ENCODE measurements around the gene THSD7B.

Gene THSD7B

GRCh38 chr2:136823291-136823690 lies 57.9 kb downstream of the THSD7B start:
- H3K4me1 ChIP-seq (ENCODE audit: insufficient read depth, low read length): peaks cover 14% of the 10 kb centered on the region; the same call in 1 of the 2 replicates
- H3K27ac ChIP-seq (ENCODE audit: low read depth, low read length): no peak overlapping the region
- no peak overlapping the region for H3K4me3 ChIP-seq (ENCODE audit: low read length)
- no peak overlapping the region for H3K9ac ChIP-seq (ENCODE audit: low read depth, low read length)
- no peaks in the 10 kb centered on the region for H3K36me3 ChIP-seq (ENCODE audit: insufficient read depth, low read length)
- 96% methylated on average over 7 of the region's 7 CpGs for WGBS
- no peaks in the 10 kb centered on the region for H3K27me3 ChIP-seq (ENCODE audit: insufficient read depth, low read length)
- no peaks in the 10 kb centered on the region for H3K9me3 ChIP-seq (ENCODE audit: insufficient read depth, low read depth, low read length)

DNA sequence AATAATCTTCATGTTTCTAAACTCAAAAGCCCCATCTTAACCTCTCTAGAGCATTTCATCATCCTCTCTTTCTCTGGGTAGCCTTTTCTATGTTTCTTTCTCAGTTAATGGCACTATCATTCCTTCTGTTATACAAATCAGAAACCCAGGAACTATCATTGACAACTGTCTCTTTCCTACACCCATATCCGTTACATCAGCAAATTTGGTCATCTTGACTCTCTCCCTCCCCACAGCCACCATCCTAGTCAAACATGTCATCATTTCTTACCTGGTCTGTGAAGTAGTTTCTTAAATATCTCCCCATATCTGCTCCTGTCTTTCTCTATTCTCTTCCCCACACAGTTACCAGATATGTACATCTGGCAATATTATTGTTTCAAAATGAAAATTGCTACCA lies 62.8 kb downstream of the THSD7B start:
- no peak overlapping the region for H3K9ac ChIP-seq (ENCODE audit: low read depth, low read length)
- WGBS: 89% methylated on average over 1 of the region's 1 CpG
- no peaks in the 10 kb centered on the region for H3K9me3 ChIP-seq (ENCODE audit: insufficient read depth, low read depth, low read length)
- H3K27ac ChIP-seq (ENCODE audit: low read depth, low read length): no peak overlapping the region
- H3K4me1 ChIP-seq (ENCODE audit: insufficient read depth, low read length): no peaks in the 10 kb centered on the region
- no peak overlapping the region for H3K4me3 ChIP-seq (ENCODE audit: low read length)
- no peaks in the 10 kb centered on the region for H3K27me3 ChIP-seq (ENCODE audit: insufficient read depth, low read length)
- H3K36me3 ChIP-seq (ENCODE audit: insufficient read depth, low read length): no peaks in the 10 kb centered on the region

- Histone ChIP-seq H3K4me1 (ENCODE audit: insufficient read depth, low read length) (no peaks in the 10 kb centered on the region), H3K27me3 (ENCODE audit: insufficient read depth, low read length) (no peaks in the 10 kb centered on the region), H3K9me3 (ENCODE audit: insufficient read depth, low read depth, low read length) (no peaks in the 10 kb centered on the region), H3K9ac (ENCODE audit: low read depth, low read length) (no peak overlapping the region), H3K27ac (ENCODE audit: low read depth, low read length) (no peak overlapping the region), H3K36me3 (ENCODE audit: insufficient read depth, low read length) (no peaks in the 10 kb centered on the region), H3K4me3 (ENCODE audit: low read length) (no peak overlapping the region)
- WGBS: no CpG with 5 or more reads among the region's 1 CpG
These were observed 63.4 kb downstream of the THSD7B start for GRCh38 chr2:136828774-136829173.

DNA sequence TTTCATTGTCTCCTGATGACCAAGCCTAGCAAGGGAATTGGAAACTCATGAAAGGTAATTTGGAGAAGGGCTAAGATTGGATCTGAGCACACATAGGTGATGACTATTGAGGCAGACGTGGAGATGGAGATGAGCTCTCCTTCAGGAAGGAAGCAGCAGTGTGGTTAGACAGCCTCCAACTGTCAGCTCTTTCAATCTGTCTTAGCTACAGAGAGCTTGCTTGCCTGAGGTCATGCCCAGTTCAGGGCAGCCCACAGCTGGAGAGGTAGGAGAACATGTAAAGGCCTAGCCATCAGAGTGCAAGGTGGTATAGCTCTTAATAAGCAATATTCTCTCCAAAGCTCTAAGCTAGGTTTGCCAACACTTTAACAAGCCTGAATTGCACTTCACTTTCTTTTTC lies 79.2 kb downstream of the THSD7B start:
- Histone ChIP-seq H3K27me3 (ENCODE audit: insufficient read depth, low read length) (no peaks in the 10 kb centered on the region), H3K27ac (ENCODE audit: low read depth, low read length) (no peak overlapping the region), H3K4me1 (ENCODE audit: insufficient read depth, low read length) (no peaks in the 10 kb centered on the region), H3K9ac (ENCODE audit: low read depth, low read length) (no peak overlapping the region), H3K9me3 (ENCODE audit: insufficient read depth, low read depth, low read length) (no peaks in the 10 kb centered on the region), H3K36me3 (ENCODE audit: insufficient read depth, low read length) (no peaks in the 10 kb centered on the region), H3K4me3 (ENCODE audit: low read length) (no peak overlapping the region)
- 83% methylated on average over 1 of the region's 1 CpG for WGBS

GRCh38 chr2:136858656-136859055 lies 93.3 kb downstream of the THSD7B start:
- H3K4me3 ChIP-seq (ENCODE audit: low read length): no peak overlapping the region
- no peaks in the 10 kb centered on the region for H3K9me3 ChIP-seq (ENCODE audit: insufficient read depth, low read depth, low read length)
- H3K27me3 ChIP-seq (ENCODE audit: insufficient read depth, low read length): no peaks in the 10 kb centered on the region
- H3K36me3 ChIP-seq (ENCODE audit: insufficient read depth, low read length): no peaks in the 10 kb centered on the region
- H3K9ac ChIP-seq (ENCODE audit: low read depth, low read length): no peak overlapping the region
- H3K4me1 ChIP-seq (ENCODE audit: insufficient read depth, low read length): no peaks in the 10 kb centered on the region
- no peak overlapping the region for H3K27ac ChIP-seq (ENCODE audit: low read depth, low read length)
- 91% methylated on average over 7 of the region's 7 CpGs for WGBS

- Histone ChIP-seq H3K9ac (ENCODE audit: low read depth, low read length) (no peak overlapping the region), H3K4me1 (ENCODE audit: insufficient read depth, low read length) (no peaks in the 10 kb centered on the region), H3K9me3 (ENCODE audit: insufficient read depth, low read depth, low read length) (no peaks in the 10 kb centered on the region), H3K27me3 (ENCODE audit: insufficient read depth, low read length) (no peaks in the 10 kb centered on the region), H3K4me3 (ENCODE audit: low read length) (no peak overlapping the region), H3K27ac (ENCODE audit: low read depth, low read length) (no peak overlapping the region), H3K36me3 (ENCODE audit: insufficient read depth, low read length) (no peaks in the 10 kb centered on the region)
- WGBS: 90% methylated on average over 2 of the region's 2 CpGs
These were observed 95.2 kb downstream of the THSD7B start for GRCh38 chr2:136860443-136860958.

DNA sequence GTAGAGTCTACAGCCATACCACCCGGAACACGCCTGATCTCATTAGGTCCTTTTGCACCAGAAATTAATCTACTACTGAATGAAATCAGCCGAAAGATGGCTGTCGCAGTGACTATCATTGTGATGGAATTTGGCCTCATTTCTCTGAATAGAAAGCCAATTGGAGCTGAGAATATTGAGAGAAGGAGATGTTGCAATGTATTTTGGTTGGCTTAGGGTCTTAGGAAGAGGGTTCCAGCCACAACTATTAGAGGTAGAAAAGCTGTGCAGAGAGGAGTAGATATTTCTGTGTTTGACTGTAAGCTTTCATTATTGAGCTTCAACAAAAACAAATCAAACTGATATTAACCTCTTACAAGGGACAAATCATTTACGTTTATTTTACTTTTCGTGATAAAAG lies 98.1 kb downstream of the THSD7B start:
- H3K4me1 ChIP-seq (ENCODE audit: insufficient read depth, low read length): no peaks in the 10 kb centered on the region
- H3K9ac ChIP-seq (ENCODE audit: low read depth, low read length): no peak overlapping the region
- H3K27ac ChIP-seq (ENCODE audit: low read depth, low read length): no peak overlapping the region
- 96% methylated on average over 6 of the region's 6 CpGs for WGBS
- H3K36me3 ChIP-seq (ENCODE audit: insufficient read depth, low read length): no peaks in the 10 kb centered on the region
- H3K9me3 ChIP-seq (ENCODE audit: insufficient read depth, low read depth, low read length): no peaks in the 10 kb centered on the region
- H3K4me3 ChIP-seq (ENCODE audit: low read length): no peak overlapping the region
- H3K27me3 ChIP-seq (ENCODE audit: insufficient read depth, low read length): no peaks in the 10 kb centered on the region

DNA sequence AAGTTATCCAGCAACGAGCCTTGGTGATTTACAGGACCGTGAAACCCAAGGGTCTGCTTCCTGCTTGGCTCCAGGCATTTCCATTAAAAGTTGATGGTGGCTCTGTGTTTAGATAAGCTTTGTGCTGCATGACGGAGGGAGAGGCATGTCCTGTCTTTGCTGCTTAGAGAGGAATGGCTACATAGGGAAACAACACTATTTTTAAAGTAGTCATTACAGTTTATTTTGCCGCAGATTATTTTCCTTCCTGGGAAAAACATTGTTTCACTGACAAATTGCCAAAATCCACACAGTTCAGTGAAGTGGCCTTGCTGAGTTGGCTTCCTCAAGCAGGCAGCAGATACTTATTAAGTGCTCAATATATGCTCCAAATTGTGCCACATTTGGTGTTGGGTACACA lies 98.5 kb downstream of the THSD7B start:
- Histone ChIP-seq H3K9me3 (ENCODE audit: insufficient read depth, low read depth, low read length) (no peaks in the 10 kb centered on the region), H3K27me3 (ENCODE audit: insufficient read depth, low read length) (no peaks in the 10 kb centered on the region), H3K4me1 (ENCODE audit: insufficient read depth, low read length) (no peaks in the 10 kb centered on the region), H3K4me3 (ENCODE audit: low read length) (no peak overlapping the region), H3K27ac (ENCODE audit: low read depth, low read length) (no peak overlapping the region), H3K36me3 (ENCODE audit: insufficient read depth, low read length) (no peaks in the 10 kb centered on the region), H3K9ac (ENCODE audit: low read depth, low read length) (no peak overlapping the region)
- 91% methylated on average over 4 of the region's 4 CpGs for WGBS

- WGBS: 94% methylated on average over 1 of the region's 1 CpG
- H3K27ac ChIP-seq (ENCODE audit: low read depth, low read length): no peak overlapping the region
- no peak overlapping the region for H3K4me3 ChIP-seq (ENCODE audit: low read length)
- H3K9ac ChIP-seq (ENCODE audit: low read depth, low read length): no peak overlapping the region
- no peaks in the 10 kb centered on the region for H3K4me1 ChIP-seq (ENCODE audit: insufficient read depth, low read length)
- no peaks in the 10 kb centered on the region for H3K27me3 ChIP-seq (ENCODE audit: insufficient read depth, low read length)
- no peaks in the 10 kb centered on the region for H3K36me3 ChIP-seq (ENCODE audit: insufficient read depth, low read length)
- no peaks in the 10 kb centered on the region for H3K9me3 ChIP-seq (ENCODE audit: insufficient read depth, low read depth, low read length)
These were observed 106.1 kb downstream of the THSD7B start for GRCh38 chr2:136871424-136871823.

DNA sequence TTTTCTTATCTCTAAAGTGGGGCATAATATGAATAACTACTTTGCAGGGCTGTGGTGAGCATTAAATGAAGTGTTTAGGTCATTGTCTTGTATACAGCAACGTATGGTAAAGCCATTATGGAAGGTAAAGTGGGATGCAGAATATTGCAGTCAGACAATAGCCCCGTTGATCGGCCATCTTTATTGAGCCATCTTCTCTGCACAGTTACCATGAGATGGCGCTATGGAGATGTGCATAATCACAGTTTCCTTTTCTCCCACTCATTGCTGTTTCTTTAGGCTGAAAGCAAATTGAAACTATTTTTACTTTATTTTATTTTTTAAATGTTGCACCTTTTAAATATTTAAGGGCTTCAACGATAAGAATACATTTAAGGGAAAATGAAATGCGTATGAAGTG lies 108.9 kb downstream of the THSD7B start:
- Histone ChIP-seq H3K36me3 (ENCODE audit: insufficient read depth, low read length) (no peaks in the 10 kb centered on the region), H3K9me3 (ENCODE audit: insufficient read depth, low read depth, low read length) (no peaks in the 10 kb centered on the region), H3K4me1 (ENCODE audit: insufficient read depth, low read length) (no peaks in the 10 kb centered on the region), H3K27ac (ENCODE audit: low read depth, low read length) (no peak overlapping the region), H3K27me3 (ENCODE audit: insufficient read depth, low read length) (no peaks in the 10 kb centered on the region), H3K4me3 (ENCODE audit: low read length) (no peak overlapping the region), H3K9ac (ENCODE audit: low read depth, low read length) (no peak overlapping the region)
- WGBS: 55% methylated on average over 6 of the region's 6 CpGs

DNA sequence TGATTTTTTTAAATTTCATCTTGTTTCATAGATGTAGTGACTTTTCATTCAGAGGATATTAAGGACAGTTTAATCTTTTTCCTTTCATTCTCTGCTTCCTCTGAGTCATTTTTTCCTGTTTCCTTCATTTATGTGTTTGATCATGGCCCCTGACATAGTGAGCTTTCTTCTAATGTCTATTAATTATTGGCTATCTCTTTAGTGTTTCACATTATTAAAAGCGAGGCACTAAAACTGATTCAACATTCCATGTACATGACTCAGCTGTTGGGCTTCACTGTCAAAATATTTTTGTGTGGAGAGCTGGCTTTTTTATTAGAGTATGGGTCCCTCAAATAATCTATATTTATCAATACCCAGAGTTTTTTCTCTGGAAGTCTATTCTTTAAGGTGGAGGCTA lies 125.8 kb downstream of the THSD7B start:
- H3K9ac ChIP-seq (ENCODE audit: low read depth, low read length): no peak overlapping the region
- H3K4me1 ChIP-seq (ENCODE audit: insufficient read depth, low read length): no peaks in the 10 kb centered on the region
- H3K27ac ChIP-seq (ENCODE audit: low read depth, low read length): no peak overlapping the region
- H3K9me3 ChIP-seq (ENCODE audit: insufficient read depth, low read depth, low read length): no peaks in the 10 kb centered on the region
- no peak overlapping the region for H3K4me3 ChIP-seq (ENCODE audit: low read length)
- WGBS: 78% methylated on average over 1 of the region's 1 CpG
- no peaks in the 10 kb centered on the region for H3K36me3 ChIP-seq (ENCODE audit: insufficient read depth, low read length)
- no peaks in the 10 kb centered on the region for H3K27me3 ChIP-seq (ENCODE audit: insufficient read depth, low read length)

DNA sequence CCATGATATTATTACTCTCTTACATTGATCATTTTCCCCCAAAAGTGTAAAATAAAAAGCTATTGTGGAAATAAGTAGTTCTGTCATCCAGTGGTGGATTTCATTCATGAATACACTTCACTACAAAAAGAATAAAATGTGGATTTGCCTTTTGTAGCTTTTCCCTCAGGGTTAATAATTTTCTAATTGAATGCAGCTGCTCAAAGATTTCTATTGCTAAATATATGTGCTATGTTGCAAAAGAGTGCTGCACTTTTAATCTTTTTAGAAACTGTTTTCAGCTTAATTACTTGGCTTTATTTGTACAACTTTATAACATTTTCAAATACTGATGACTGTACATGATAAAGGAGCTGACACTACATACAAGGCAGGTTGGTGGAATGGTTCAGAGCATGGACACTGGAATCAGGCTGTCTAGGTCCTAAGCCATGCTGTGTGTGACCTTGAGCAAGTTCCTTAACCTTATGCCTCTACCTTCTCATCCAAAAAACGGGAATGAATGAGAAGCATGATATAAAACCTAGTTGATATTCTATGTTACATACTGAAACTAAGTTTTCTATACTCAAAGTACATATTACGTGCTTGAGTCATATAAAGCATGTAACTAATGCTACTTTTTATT lies 128.8 kb downstream of the THSD7B start:
- Histone ChIP-seq H3K9ac (ENCODE audit: low read depth, low read length) (no peak overlapping the region), H3K27me3 (ENCODE audit: insufficient read depth, low read length) (no peaks in the 10 kb centered on the region), H3K4me1 (ENCODE audit: insufficient read depth, low read length) (no peaks in the 10 kb centered on the region), H3K36me3 (ENCODE audit: insufficient read depth, low read length) (no peaks in the 10 kb centered on the region), H3K27ac (ENCODE audit: low read depth, low read length) (no peak overlapping the region), H3K9me3 (ENCODE audit: insufficient read depth, low read depth, low read length) (no peaks in the 10 kb centered on the region), H3K4me3 (ENCODE audit: low read length) (no peak overlapping the region)
- WGBS: 100% methylated on average over 1 of the region's 2 CpGs
